SK-N-SH treated with all-trans-retinoic acid at 6 μM for 48 hours (cell line): Measurements from ENCODE around the gene DIP2B.

ENCODE experiments used
- BACH2 ChIP-seq: fragments of 250-450 bp; sonication (Bioruptor Pico); IDR thresholded peaks from 2 replicates; pipeline ENCODE4 v1.9.0; 2021; ENCODE audit warnings: mild to moderate bottlenecking, borderline replicate concordance
- PATZ1 ChIP-seq: fragments of 250-450 bp; sonication (Bioruptor Pico); IDR thresholded peaks from 2 replicates; pipeline ENCODE4 v1.8.0; 2020; ENCODE audit warnings: mild to moderate bottlenecking, moderate library complexity, borderline replicate concordance
- PPARA ChIP-seq: fragments of 250-450 bp; sonication (Bioruptor Pico); IDR thresholded peaks from 2 replicates; pipeline ENCODE4 v1.5.0; 2020; ENCODE audit warnings: mild to moderate bottlenecking, borderline replicate concordance
- ZC3H10 ChIP-seq: fragments of 250-450 bp; sonication (Bioruptor Pico); IDR thresholded peaks from 2 replicates; pipeline ENCODE4 v1.5.1; 2021; ENCODE audit warnings: mild to moderate bottlenecking, moderate library complexity
- ZFP3 ChIP-seq: fragments of 250-450 bp; sonication (Bioruptor Pico); IDR thresholded peaks from 2 replicates; pipeline ENCODE4 v1.5.0; 2020; ENCODE audit warnings: mild to moderate bottlenecking, moderate library complexity
- ZFP30 ChIP-seq: fragments of 450-650 bp; formaldehyde crosslinking; IDR thresholded peaks from 2 replicates; pipeline ENCODE4 v1.5.0; 2022; ENCODE audit warnings: mild to moderate bottlenecking, moderate library complexity

- no peak for TF ChIP-seq PATZ1 (CRISPR knock-in tag)
- TF ChIP-seq ZFP30, result no peak
- no peak for TF ChIP-seq PPARA (CRISPR knock-in tag)
- TF ChIP-seq ZFP3 (CRISPR knock-in tag), result no peak
- no peak for TF ChIP-seq ZC3H10 (CRISPR knock-in tag)
- TF ChIP-seq BACH2 (CRISPR knock-in tag), result no peak
These were observed 16.0 kb upstream of the DIP2B start for GRCh38 chr12:50488801-50489200.
